ENCODE measurements around the gene PRKRA.
"Not testable (repeated sequence)": the region's sequence is repeated elsewhere in the genome, so short reads cannot be mapped to it uniquely, and the experiment has no call there.

The PRKRA gene

DNA sequence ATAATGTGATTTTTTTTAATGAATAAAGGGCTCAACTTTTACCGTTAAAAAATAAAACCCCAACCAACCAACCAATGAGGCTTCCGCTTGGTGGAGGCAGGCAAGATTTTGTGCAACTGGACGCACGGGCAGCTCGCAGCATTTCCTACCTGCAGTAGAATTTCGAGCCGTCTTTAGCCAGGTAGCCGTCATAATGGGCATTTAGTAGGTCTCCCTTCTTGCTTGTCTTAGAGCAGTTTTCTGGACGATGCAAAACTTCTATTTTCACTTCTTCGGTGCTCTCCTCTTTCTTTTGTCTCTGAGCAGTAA, 27.1 kb upstream of the PRKRA start:
- TF ChIP-seq, protein P1, sequence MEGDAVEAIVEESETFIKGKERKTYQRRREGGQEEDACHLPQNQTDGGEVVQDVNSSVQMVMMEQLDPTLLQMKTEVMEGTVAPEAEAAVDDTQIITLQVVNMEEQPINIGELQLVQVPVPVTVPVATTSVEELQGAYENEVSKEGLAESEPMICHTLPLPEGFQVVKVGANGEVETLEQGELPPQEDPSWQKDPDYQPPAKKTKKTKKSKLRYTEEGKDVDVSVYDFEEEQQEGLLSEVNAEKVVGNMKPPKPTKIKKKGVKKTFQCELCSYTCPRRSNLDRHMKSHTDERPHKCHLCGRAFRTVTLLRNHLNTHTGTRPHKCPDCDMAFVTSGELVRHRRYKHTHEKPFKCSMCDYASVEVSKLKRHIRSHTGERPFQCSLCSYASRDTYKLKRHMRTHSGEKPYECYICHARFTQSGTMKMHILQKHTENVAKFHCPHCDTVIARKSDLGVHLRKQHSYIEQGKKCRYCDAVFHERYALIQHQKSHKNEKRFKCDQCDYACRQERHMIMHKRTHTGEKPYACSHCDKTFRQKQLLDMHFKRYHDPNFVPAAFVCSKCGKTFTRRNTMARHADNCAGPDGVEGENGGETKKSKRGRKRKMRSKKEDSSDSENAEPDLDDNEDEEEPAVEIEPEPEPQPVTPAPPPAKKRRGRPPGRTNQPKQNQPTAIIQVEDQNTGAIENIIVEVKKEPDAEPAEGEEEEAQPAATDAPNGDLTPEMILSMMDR (IDR thresholded peaks at IDR 0.05; ENCODE audit: control insufficient read depth, extremely low read depth, insufficient read depth) = no peak
- no peak for DNase-seq (ENCODE audit: low read depth)
- H3K4me3 ChIP-seq (ENCODE audit: low read depth, low read length) = peak overlapping the region; percentile 74

DNA sequence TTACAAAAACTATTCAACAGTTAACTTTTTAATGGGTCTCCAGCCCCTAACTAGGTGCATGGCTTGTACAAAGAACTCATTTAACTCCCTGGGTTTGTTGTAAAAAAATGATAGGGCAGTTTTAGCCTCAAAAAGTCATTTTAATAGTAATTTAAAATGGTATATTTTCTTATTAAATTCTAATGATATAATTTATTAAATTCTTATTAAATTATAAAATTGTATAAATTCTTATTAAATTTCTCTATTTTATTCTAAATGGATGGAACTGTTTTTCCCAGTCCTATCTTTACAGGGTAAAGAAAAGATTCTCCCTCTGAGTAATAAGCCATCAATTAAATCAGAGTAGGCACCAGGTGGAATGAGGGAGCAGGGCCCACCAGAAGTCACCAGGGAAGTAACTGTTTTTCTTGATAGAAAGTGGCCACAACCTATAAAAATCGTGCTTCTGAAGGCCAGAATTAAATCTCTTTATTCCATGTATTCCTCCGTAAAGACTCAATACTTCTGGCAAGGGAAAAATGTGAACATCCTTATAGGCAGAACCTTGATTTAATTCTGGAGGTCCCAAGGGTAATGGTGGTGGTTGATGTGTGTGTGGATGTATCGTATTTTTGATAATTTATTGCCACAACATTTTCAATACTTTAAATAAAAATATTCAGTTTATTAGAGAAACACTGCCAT, 26.6 kb upstream of the PRKRA start:
- TF ChIP-seq, protein P1 (IDR thresholded peaks at IDR 0.05; ENCODE audit: control insufficient read depth, extremely low read depth, insufficient read depth) = no peak
- H3K4me3 ChIP-seq (ENCODE audit: low read depth, low read length) = peak overlapping the region; percentile 74
- no peak for DNase-seq (ENCODE audit: low read depth)

DNA sequence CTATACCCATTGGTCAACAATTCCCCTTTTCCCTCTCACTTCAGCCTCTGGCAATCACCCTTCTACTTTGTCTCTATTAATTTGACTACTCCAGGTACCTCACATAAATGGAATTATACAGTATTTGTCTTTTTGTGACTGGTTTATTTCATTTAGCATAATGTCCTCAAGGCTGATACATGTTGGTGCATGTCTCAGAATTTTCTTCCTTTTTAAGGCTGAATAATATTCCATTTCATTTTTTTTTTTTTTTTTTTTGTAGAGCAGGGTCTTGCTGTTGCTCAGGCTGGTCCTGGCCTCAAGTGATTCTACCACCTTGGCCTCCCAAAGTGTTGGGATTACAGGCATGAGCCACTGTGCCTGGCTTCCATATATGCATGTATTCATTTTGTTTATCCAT, 25.5 kb upstream of the PRKRA start:
- TF ChIP-seq, protein P1 (IDR thresholded peaks at IDR 0.05; ENCODE audit: control insufficient read depth, extremely low read depth, insufficient read depth) = no peak
- no peak overlapping the region for H3K4me3 ChIP-seq (ENCODE audit: low read depth, low read length)
- DNase-seq (ENCODE audit: low read depth) = no peak

DNA sequence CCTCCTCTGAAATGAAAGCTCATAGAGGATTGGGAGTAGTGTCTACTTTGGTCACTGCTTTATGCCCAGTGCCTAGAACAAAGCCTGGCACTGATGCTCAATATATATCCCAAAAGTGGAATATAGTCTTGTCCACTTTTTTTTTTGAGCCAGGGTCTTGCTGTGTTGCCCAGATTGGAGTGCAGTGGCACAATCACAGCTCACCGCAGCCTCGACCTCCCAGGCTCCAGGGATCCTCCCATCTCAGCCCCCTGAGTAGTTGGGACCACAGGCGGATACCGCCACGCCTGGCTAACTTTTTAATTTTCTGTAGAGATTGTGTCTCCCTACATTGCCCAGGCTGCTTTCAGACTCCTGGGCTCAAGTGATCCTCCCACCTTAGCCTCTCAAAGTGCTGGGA, 23.6 kb upstream of the PRKRA start:
- no peak overlapping the region for H3K4me3 ChIP-seq (ENCODE audit: low read depth, low read length)
- TF ChIP-seq, protein P1 (IDR thresholded peaks at IDR 0.05; ENCODE audit: control insufficient read depth, extremely low read depth, insufficient read depth) = no peak
- no peak for DNase-seq (ENCODE audit: low read depth)

DNA sequence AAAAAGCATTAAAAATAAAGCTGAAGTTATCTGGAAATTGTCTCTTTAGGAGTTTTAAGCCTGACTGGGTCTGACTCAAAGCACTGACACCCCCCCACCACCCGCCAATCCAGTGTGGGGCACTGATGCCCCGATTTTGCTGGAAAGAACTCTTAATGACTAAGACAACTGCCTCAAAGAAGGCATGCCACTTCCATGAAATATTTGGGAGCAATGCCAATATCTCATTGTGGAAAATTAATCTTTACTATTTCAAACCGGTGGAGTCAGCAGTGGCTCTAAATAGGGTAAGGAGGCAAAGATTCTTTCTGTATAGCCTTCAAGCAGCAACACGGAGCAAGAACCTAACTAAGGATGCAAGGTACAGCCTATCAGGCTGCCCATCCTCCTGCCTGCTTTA, 23.0 kb upstream of the PRKRA start:
- DNase-seq (ENCODE audit: low read depth) = no peak
- TF ChIP-seq, protein P1 (IDR thresholded peaks at IDR 0.05; ENCODE audit: control insufficient read depth, extremely low read depth, insufficient read depth) = no peak

DNA sequence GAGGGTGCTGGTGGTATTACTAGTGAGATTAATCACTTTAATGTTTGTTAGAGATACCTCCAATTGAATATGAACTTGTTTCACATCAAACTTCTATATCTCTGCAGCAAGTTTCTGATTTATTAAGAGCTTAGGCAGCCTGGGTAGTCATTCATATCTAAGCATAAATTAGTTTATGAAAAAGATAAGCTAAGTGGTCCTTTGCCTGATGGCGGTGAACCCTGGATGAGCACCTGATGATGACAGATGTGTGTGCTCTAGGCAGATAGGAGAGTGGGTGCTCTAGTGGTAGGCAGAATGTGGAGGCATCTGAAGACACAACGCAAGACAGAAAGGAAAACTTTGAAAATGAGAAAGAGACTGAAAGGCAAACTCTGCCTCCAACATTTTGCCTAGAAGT, 22.4 kb upstream of the PRKRA start:
- H3K4me3 ChIP-seq (ENCODE audit: low read depth, low read length) = no peak overlapping the region
- TF ChIP-seq, protein P1 (IDR thresholded peaks at IDR 0.05; ENCODE audit: control insufficient read depth, extremely low read depth, insufficient read depth) = no peak
- no peak for DNase-seq (ENCODE audit: low read depth)

More for the DNA sequence above, 23.0 kb upstream of the PRKRA start:
- no peak overlapping the region for H3K4me3 ChIP-seq (ENCODE audit: low read depth, low read length)

DNA sequence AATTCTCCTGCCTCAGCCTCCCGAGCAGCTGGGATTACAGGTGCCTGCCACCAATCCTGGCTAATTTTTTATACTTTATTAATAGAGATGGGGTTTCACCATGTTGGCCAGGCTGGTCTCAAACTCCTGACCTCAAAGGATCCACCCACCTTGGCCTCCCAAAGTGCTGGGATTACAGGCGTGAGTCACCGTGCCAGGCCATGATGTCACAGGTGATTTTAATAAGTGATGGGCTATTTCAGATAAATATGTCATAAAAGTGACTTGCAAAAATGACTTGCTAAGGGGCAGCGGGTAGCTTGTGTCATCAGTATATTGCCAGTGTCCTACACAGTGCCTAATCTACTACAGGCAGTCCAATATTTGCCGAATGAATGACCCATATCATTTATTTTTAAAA, 20.3 kb upstream of the PRKRA start:
- not testable (repeated sequence) for H3K4me3 ChIP-seq (ENCODE audit: low read depth, low read length); DNase-seq (ENCODE audit: low read depth)

Measured in LNCaP clone FGC (cell line).